ENCODE data around the gene HFE.

Gene HFE

GRCh38 chr6:26113570-26113969, 26.3 kb downstream of the HFE start:
- no peak overlapping the region for H4K91ac ChIP-seq (ENCODE audit: low read length)
- no peak overlapping the region for H3K27ac ChIP-seq (ENCODE audit: low read length, poor library complexity, severe bottlenecking)
- no peak overlapping the region for H2BK120ac ChIP-seq (ENCODE audit: low read depth, low read length)

GRCh38 chr6:26115226-26115625, 28.0 kb downstream of the HFE start:
- no peak for DNase-seq
- 93% methylated on average over 4 of the region's 5 CpGs for WGBS
- H2BK120ac ChIP-seq (ENCODE audit: low read depth, low read length) = no peak overlapping the region
- H4K91ac ChIP-seq (ENCODE audit: low read length) = no peak overlapping the region
- H2AK5ac ChIP-seq (ENCODE audit: low read length, severe bottlenecking) = peak overlapping the region; percentile 53
- no peaks in the 10 kb centered on the region for H3K27me3 ChIP-seq (ENCODE audit: control insufficient read depth in 1 of 2, insufficient read depth in 1 of 2, low read length in 2 of 2)
- no peak overlapping the region for H3K27ac ChIP-seq (ENCODE audit: low read length, poor library complexity, severe bottlenecking)
- H3K4me1 ChIP-seq (ENCODE audit: control insufficient read depth, insufficient read depth, low read depth, low read length) = peaks cover 2% of the 10 kb centered on the region
- no peak overlapping the region for H2BK15ac ChIP-seq (ENCODE audit: low read depth, poor library complexity, severe bottlenecking)
- H2BK5ac ChIP-seq (ENCODE audit: low read depth, low read length, poor library complexity, severe bottlenecking) = no peak overlapping the region
- no peak overlapping the region for H3K4me3 ChIP-seq (ENCODE audit: insufficient read depth in 1 of 2, low read depth in 1 of 2, low read length in 2 of 2)
- no peak overlapping the region for H2BK12ac ChIP-seq (ENCODE audit: low read length in 2 of 2)
- no peak overlapping the region for H4K8ac ChIP-seq (ENCODE audit: low read length)
- H3K79me1 ChIP-seq (replicated peaks; ENCODE audit: low read length, poor library complexity, severe bottlenecking) = no peaks in the 10 kb centered on the region
- H3K23ac ChIP-seq (ENCODE audit: low read length in 2 of 2) = no peak overlapping the region
- no peak overlapping the region for H2AFZ ChIP-seq (ENCODE audit: low read depth, low read length)
- H3K36me3 ChIP-seq (ENCODE audit: control insufficient read depth in 1 of 2, insufficient read depth in 2 of 2, low read depth in 1 of 2, low read length in 2 of 2) = no peaks in the 10 kb centered on the region
- no peak overlapping the region for H3K4me2 ChIP-seq (ENCODE audit: low read length, poor library complexity, severe bottlenecking)
- no peaks in the 10 kb centered on the region for H3K9me3 ChIP-seq (ENCODE audit: control insufficient read depth, low read length)
- H3K18ac ChIP-seq (ENCODE audit: low read depth in 1 of 2, low read length in 2 of 2) = no peak overlapping the region
- no peak overlapping the region for H3K9ac ChIP-seq (ENCODE audit: low read length)
- H3K14ac ChIP-seq (ENCODE audit: low read length in 2 of 2) = no peak overlapping the region
- H3K4ac ChIP-seq (ENCODE audit: low read depth in 1 of 2, low read length in 2 of 2) = no peak overlapping the region

More at GRCh38 chr6:26113570-26113969, 26.3 kb downstream of the HFE start:
- Histone ChIP-seq H3K18ac (ENCODE audit: low read depth in 1 of 2, low read length in 2 of 2) (no peak overlapping the region), H3K23ac (ENCODE audit: low read length in 2 of 2) (no peak overlapping the region), H2BK15ac (ENCODE audit: low read depth, poor library complexity, severe bottlenecking) (no peak overlapping the region), H2AFZ (ENCODE audit: low read depth, low read length) (no peak overlapping the region), H2AK5ac (ENCODE audit: low read length, severe bottlenecking) (no peak overlapping the region), H3K4me2 (ENCODE audit: low read length, poor library complexity, severe bottlenecking) (no peak overlapping the region), H3K27me3 (ENCODE audit: control insufficient read depth in 1 of 2, insufficient read depth in 1 of 2, low read length in 2 of 2) (no peaks in the 10 kb centered on the region), H3K14ac (ENCODE audit: low read length in 2 of 2) (no peak overlapping the region), H3K4ac (ENCODE audit: low read depth in 1 of 2, low read length in 2 of 2) (no peak overlapping the region), H3K36me3 (ENCODE audit: control insufficient read depth in 1 of 2, insufficient read depth in 2 of 2, low read depth in 1 of 2, low read length in 2 of 2) (no peaks in the 10 kb centered on the region), H3K4me3 (ENCODE audit: insufficient read depth in 1 of 2, low read depth in 1 of 2, low read length in 2 of 2) (no peak overlapping the region), H3K4me1 (ENCODE audit: control insufficient read depth, insufficient read depth, low read depth, low read length) (no peaks in the 10 kb centered on the region), H3K79me1 (replicated peaks; ENCODE audit: low read length, poor library complexity, severe bottlenecking) (no peaks in the 10 kb centered on the region), H3K9me3 (ENCODE audit: control insufficient read depth, low read length) (no peaks in the 10 kb centered on the region), H2BK5ac (ENCODE audit: low read depth, low read length, poor library complexity, severe bottlenecking) (no peak overlapping the region), H3K9ac (ENCODE audit: low read length) (no peak overlapping the region), H4K8ac (ENCODE audit: low read length) (no peak overlapping the region), H2BK12ac (ENCODE audit: low read length in 2 of 2) (no peak overlapping the region)
- DNase-seq = no peak

GRCh38 chr6:26116267-26116666, 29.0 kb downstream of the HFE start:
- Histone ChIP-seq H4K91ac (ENCODE audit: low read length) (no peak overlapping the region), H4K8ac (ENCODE audit: low read length) (no peak overlapping the region), H2AK5ac (ENCODE audit: low read length, severe bottlenecking) (no peak overlapping the region), H3K27ac (ENCODE audit: low read length, poor library complexity, severe bottlenecking) (no peak overlapping the region), H3K79me1 (replicated peaks; ENCODE audit: low read length, poor library complexity, severe bottlenecking) (no peaks in the 10 kb centered on the region), H2BK5ac (ENCODE audit: low read depth, low read length, poor library complexity, severe bottlenecking) (no peak overlapping the region), H3K4me1 (ENCODE audit: control insufficient read depth, insufficient read depth, low read depth, low read length) (peaks cover 2% of the 10 kb centered on the region), H2BK120ac (ENCODE audit: low read depth, low read length) (no peak overlapping the region), H2AFZ (ENCODE audit: low read depth, low read length) (no peak overlapping the region), H2BK12ac (ENCODE audit: low read length in 2 of 2) (no peak overlapping the region), H2BK15ac (ENCODE audit: low read depth, poor library complexity, severe bottlenecking) (no peak overlapping the region), H3K9me3 (ENCODE audit: control insufficient read depth, low read length) (no peaks in the 10 kb centered on the region), H3K4me2 (ENCODE audit: low read length, poor library complexity, severe bottlenecking) (no peak overlapping the region), H3K36me3 (ENCODE audit: control insufficient read depth in 1 of 2, insufficient read depth in 2 of 2, low read depth in 1 of 2, low read length in 2 of 2) (no peaks in the 10 kb centered on the region), H3K23ac (ENCODE audit: low read length in 2 of 2) (no peak overlapping the region), H3K14ac (ENCODE audit: low read length in 2 of 2) (no peak overlapping the region), H3K18ac (ENCODE audit: low read depth in 1 of 2, low read length in 2 of 2) (no peak overlapping the region), H3K4ac (ENCODE audit: low read depth in 1 of 2, low read length in 2 of 2) (no peak overlapping the region), H3K4me3 (ENCODE audit: insufficient read depth in 1 of 2, low read depth in 1 of 2, low read length in 2 of 2) (no peak overlapping the region), H3K9ac (ENCODE audit: low read length) (no peak overlapping the region), H3K27me3 (ENCODE audit: control insufficient read depth in 1 of 2, insufficient read depth in 1 of 2, low read length in 2 of 2) (no peaks in the 10 kb centered on the region)
- 97% methylated on average over 4 of the region's 4 CpGs for WGBS
- no peak for DNase-seq

- Histone ChIP-seq H2BK5ac (ENCODE audit: low read depth, low read length, poor library complexity, severe bottlenecking) (no peak overlapping the region), H3K4me2 (ENCODE audit: low read length, poor library complexity, severe bottlenecking) (no peak overlapping the region), H2AFZ (ENCODE audit: low read depth, low read length) (no peak overlapping the region), H3K23ac (ENCODE audit: low read length in 2 of 2) (no peak overlapping the region), H3K27me3 (ENCODE audit: control insufficient read depth in 1 of 2, insufficient read depth in 1 of 2, low read length in 2 of 2) (no peaks in the 10 kb centered on the region), H3K36me3 (ENCODE audit: control insufficient read depth in 1 of 2, insufficient read depth in 2 of 2, low read depth in 1 of 2, low read length in 2 of 2) (no peaks in the 10 kb centered on the region), H2BK15ac (ENCODE audit: low read depth, poor library complexity, severe bottlenecking) (no peak overlapping the region), H3K9me3 (ENCODE audit: control insufficient read depth, low read length) (no peaks in the 10 kb centered on the region), H3K79me1 (replicated peaks; ENCODE audit: low read length, poor library complexity, severe bottlenecking) (peaks cover 2% of the 10 kb centered on the region), H2AK5ac (ENCODE audit: low read length, severe bottlenecking) (no peak overlapping the region), H3K14ac (ENCODE audit: low read length in 2 of 2) (no peak overlapping the region), H2BK120ac (ENCODE audit: low read depth, low read length) (no peak overlapping the region), H2BK12ac (ENCODE audit: low read length in 2 of 2) (no peak overlapping the region), H3K4me3 (ENCODE audit: insufficient read depth in 1 of 2, low read depth in 1 of 2, low read length in 2 of 2) (no peak overlapping the region), H3K18ac (ENCODE audit: low read depth in 1 of 2, low read length in 2 of 2) (no peak overlapping the region), H3K27ac (ENCODE audit: low read length, poor library complexity, severe bottlenecking) (no peak overlapping the region), H3K4ac (ENCODE audit: low read depth in 1 of 2, low read length in 2 of 2) (no peak overlapping the region), H3K9ac (ENCODE audit: low read length) (no peak overlapping the region), H4K8ac (ENCODE audit: low read length) (no peak overlapping the region), H3K4me1 (ENCODE audit: control insufficient read depth, insufficient read depth, low read depth, low read length) (peaks cover 5% of the 10 kb centered on the region), H4K91ac (ENCODE audit: low read length) (no peak overlapping the region)
- no peak for DNase-seq
- 89% methylated on average over 3 of the region's 7 CpGs for WGBS
These were observed 31.8 kb downstream of the HFE start for GRCh38 chr6:26118999-26119398.
